Colonic mucosa (tissue), 4 donors: ENCODE measurements around the gene MORC2. TPM values are rescaled to one million over a fixed set of nuclear protein-coding genes. Genes with fewer than 3 reads are reported as not detected.

Experiments
- DNase-seq: peaks from one replicate; pipeline ENCODE4 v3.0.0-alpha.2; 2020
- H3K27ac ChIP-seq: fragments of 200-600 bp; one replicate; pipeline ENCODE4 v1.8.0; 2021
- H3K27me3 ChIP-seq: fragments of 200-600 bp; one replicate; pipeline ENCODE4 v1.8.0; 2021
- H3K36me3 ChIP-seq: fragments of 200-600 bp; one replicate; pipeline ENCODE4 v1.8.0; 2021
- H3K4me1 ChIP-seq: fragments of 200-600 bp; one replicate; pipeline ENCODE4 v1.8.0; 2021; ENCODE audit warnings: mild to moderate bottlenecking
- H3K4me3 ChIP-seq: fragments of 200-600 bp; one replicate; pipeline ENCODE4 v1.8.0; 2021
- H3K9ac ChIP-seq, 2 donors: one replicate each; pipeline ENCODE4 v1.7.0; 2013; ENCODE audit warnings: control low read depth in 2 of 2, low read depth in 2 of 2, low read length in 2 of 2
- H3K9me3 ChIP-seq: fragments of 200-600 bp; one replicate; pipeline ENCODE4 v1.8.0; 2021
- intact Hi-C: fragments of 100-400 bp; cut with DNase I; formaldehyde crosslinking; loops from one replicate; pipeline ENCODE4 v1.14.1; 2022
- total RNA-seq, 2 donors: library from RNA; stranded (reverse); fragmentation: NEBNext Ultra II Directional in 1 of 2; extraction: Animal tissue kit (Norgen Biotek cat#: 25700) in 1 of 2; gene quantifications; one replicate each; pipeline ENCODE4 v1.2.1, GENCODE V29; 2021
- TF ChIP-seq, protein P1 (sequence below): fragments of 200-600 bp; IDR thresholded peaks from one replicate; pipeline ENCODE4 v1.8.0; 2022; ENCODE audit warnings: antibody characterized with exemption, mild to moderate bottlenecking
- donor health status: healthy.
- donor health status: DM: no; HTN: no; CAD: no.
- donor health status: DM: no; HTN: no; CAD: no.

MORC2 gene
- total RNA-seq, 2 donors from 2014 or later = 14.3 to 22.2 TPM

DNA sequence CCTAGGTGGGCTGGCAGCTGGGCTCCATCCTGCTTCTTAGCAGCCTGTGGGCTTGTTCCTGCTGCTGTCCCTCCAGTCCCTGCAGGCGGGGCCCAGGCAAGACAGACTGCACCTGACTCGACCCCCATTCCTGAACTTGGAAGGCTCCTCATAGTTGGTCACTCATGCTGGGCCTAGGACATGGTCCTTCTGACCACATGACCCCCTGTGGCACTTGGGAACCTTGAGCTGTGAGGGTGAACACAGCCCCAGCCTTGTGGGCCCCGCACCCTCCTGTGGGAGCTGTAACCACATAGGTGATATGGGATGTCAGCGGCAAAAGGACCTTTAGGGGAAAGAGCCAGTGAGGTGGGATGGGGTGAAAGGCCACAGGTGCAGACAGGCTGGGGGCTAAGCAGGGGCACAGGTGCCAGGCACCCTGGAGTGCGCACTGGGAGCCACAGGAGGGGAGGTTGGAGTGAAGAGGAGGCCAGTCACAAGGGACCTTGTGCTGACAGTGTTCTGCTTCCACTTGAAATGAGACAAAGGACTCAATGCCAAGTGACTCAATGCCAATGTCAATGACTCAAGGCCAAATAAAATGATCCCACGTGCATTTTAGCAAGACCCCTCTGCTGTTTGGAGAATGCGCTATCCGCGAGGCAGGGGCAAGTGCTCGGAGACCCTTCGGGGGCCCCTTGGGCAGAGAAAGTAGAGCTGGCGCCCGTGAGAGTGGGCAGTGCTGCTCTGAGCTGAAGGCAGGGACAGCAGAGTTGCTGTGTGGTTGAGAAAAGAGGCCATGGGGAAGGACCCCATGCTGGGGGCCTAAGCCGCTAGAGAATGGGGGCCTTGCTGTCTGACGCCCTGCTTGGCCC lies 90.7 kb downstream of the MORC2 start:
- no peaks in the 10 kb centered on the region for H3K27me3 ChIP-seq
- no peak overlapping the region for H3K27ac ChIP-seq
- no peaks in the 10 kb centered on the region for H3K36me3 ChIP-seq
- no peak overlapping the region for H3K4me3 ChIP-seq
- H3K4me1 ChIP-seq = no peaks in the 10 kb centered on the region
- no peak overlapping the region for H3K9ac ChIP-seq
- no peaks in the 10 kb centered on the region for H3K9me3 ChIP-seq
- TF ChIP-seq, protein P1, sequence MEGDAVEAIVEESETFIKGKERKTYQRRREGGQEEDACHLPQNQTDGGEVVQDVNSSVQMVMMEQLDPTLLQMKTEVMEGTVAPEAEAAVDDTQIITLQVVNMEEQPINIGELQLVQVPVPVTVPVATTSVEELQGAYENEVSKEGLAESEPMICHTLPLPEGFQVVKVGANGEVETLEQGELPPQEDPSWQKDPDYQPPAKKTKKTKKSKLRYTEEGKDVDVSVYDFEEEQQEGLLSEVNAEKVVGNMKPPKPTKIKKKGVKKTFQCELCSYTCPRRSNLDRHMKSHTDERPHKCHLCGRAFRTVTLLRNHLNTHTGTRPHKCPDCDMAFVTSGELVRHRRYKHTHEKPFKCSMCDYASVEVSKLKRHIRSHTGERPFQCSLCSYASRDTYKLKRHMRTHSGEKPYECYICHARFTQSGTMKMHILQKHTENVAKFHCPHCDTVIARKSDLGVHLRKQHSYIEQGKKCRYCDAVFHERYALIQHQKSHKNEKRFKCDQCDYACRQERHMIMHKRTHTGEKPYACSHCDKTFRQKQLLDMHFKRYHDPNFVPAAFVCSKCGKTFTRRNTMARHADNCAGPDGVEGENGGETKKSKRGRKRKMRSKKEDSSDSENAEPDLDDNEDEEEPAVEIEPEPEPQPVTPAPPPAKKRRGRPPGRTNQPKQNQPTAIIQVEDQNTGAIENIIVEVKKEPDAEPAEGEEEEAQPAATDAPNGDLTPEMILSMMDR = no peak
- no peak for DNase-seq
- intact Hi-C loops = no loop called here

DNA sequence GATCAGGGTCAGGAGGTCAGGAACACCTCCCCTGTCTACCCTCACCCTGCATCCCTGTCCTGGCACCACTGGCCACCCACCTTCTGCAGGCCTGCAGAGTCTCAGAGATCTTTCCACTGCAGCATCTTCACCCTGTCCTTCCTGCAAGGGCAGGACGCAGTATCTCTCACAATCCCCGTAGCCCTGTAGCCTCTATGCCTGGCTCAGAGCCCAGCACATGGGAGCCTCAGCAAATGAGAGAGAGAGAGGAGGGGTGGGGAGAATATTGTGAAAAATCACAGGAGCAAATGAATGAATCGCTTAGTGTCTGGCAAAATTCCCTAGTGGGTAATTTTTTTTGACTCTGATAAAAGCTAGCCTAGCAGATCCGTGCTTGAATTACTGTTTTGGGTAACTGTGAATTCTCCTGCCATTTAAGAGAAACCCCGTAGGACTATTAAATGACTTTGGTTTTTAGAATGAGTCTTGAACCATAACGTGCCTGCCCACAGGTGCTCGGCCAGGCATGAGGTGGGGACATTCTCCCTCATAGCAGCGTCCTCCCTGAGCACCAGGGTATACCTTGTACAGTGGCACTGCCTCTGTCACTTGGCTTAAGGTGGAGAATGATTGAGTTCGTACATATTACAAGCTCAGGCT lies 91.5 kb downstream of the MORC2 start:
- Histone ChIP-seq H3K9me3 (no peaks in the 10 kb centered on the region), H3K36me3 (no peaks in the 10 kb centered on the region), H3K27me3 (no peaks in the 10 kb centered on the region), H3K9ac (no peak overlapping the region), H3K27ac (no peak overlapping the region), H3K4me3 (no peak overlapping the region), H3K4me1 (no peaks in the 10 kb centered on the region)
- intact Hi-C loops = no loop called here
- no peak for DNase-seq
- TF ChIP-seq, protein P1 = no peak

DNA sequence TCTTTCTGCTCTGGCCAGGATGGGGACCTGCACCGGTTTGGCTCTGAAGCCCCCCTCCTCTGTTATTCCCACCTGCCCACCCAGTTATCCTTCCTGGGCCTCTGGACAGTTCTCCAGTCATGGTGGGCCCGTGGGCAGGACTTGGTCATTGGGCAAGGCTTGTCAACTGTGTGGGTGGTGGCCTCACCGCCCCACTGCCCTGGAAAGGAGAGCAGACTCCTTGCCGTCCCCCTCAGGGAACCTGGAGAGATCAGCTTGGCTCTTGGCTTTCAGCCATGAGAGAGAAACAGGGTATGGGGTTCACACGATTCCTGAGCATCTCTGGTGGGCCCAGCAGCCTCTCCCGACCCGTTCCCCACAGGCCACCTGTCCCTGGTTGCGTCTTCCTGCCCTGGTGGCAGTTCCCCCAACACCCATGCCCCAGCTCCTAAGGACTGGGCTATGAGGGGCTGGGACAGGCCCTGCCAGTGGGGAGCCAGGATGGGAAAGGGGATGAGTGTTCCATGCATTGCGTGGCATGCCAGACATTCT lies 92.3 kb downstream of the MORC2 start:
- Histone ChIP-seq H3K4me3 (no peak overlapping the region), H3K36me3 (no peaks in the 10 kb centered on the region), H3K27ac (no peak overlapping the region), H3K27me3 (no peaks in the 10 kb centered on the region), H3K9ac (no peak overlapping the region), H3K4me1 (no peaks in the 10 kb centered on the region), H3K9me3 (no peaks in the 10 kb centered on the region)
- intact Hi-C loops = no loop called here
- TF ChIP-seq, protein P1 = no peak
- no peak for DNase-seq

DNA sequence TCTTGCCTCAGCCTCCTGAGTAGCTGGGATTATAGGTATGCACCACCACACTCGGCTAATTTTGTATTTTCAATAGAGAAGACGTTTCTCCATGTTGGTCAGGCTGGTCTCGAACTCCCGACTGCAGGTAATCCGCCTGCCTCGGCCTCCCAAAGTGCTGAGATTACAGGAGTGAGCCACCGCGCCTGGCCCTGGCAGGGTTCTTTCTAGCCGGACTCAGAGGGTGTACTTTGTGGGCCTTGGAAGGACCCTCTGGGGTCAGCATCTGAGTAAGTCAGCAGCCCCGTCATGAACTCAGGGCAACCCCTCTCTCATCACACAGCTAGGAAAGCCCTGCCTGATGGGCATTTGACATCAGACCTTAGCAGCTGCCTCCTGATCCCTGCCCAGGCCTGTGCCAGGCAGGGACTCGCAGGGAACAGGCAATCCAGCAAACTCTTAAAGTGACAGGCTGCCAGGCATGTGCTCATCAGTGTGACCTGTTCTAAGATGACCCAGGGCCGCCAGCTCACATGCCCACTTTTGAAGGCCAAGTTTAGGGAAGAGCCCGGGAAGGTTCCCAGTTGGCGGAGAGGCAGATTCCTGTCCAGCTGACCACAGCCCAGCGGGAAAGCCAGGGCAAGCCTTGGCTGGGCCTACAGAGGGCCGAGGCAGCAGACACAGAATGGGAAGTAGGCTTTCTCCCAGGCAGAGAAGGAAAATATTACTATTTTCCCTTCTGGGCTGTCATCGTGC lies 92.9 kb downstream of the MORC2 start:
- TF ChIP-seq, protein P1 = no peak

More for the DNA sequence above, 92.9 kb downstream of the MORC2 start:
- intact Hi-C loops = no loop called here
- H3K36me3 ChIP-seq = no peaks in the 10 kb centered on the region
- H3K4me1 ChIP-seq = no peaks in the 10 kb centered on the region
- no peak overlapping the region for H3K4me3 ChIP-seq
- no peak overlapping the region for H3K9ac ChIP-seq
- H3K27ac ChIP-seq = no peak overlapping the region
- DNase-seq = no peak
- no peaks in the 10 kb centered on the region for H3K27me3 ChIP-seq
- no peaks in the 10 kb centered on the region for H3K9me3 ChIP-seq

Other genes starting within 250 kb of the MORC2 start
- gene TUG1, start 491 bp upstream of the MORC2 start, total RNA-seq = 10 to 100 TPM; 63.0 to 66.6 TPM
- gene SMTN, start 112.5 kb upstream of the MORC2 start, total RNA-seq = 100 to 1,000 TPM; 152 to 159 TPM
- gene SELENOM, start 138.8 kb upstream of the MORC2 start, total RNA-seq = 10 to 100 TPM; 27.1 to 61.7 TPM
- 10 to 100 TPM; 18.3 to 18.4 TPM for gene INPP5J, start 154.2 kb upstream of the MORC2 start, total RNA-seq
- under 1 TPM; 0.57 to 0.88 TPM for gene PLA2G3, start 171.7 kb upstream of the MORC2 start, total RNA-seq
- 10 to 100 TPM; 28.1 to 32.3 TPM for gene RNF185, start 191.4 kb upstream of the MORC2 start, total RNA-seq
- gene LIMK2, start 243.5 kb upstream of the MORC2 start, total RNA-seq = 100 to 1,000 TPM in 1 of 2 donors, 10 to 100 TPM in 1; 88.0 to 109 TPM